NCI-H2196 (cell line): ENCODE measurements around the gene EPB41L1.

Experiments used
- DNase-seq: peaks from one replicate; lab custom pipeline; 2025; ENCODE audit not compliant: unreplicated experiment; lab: John Stamatoyannopoulos, UW

The EPB41L1 gene

DNA sequence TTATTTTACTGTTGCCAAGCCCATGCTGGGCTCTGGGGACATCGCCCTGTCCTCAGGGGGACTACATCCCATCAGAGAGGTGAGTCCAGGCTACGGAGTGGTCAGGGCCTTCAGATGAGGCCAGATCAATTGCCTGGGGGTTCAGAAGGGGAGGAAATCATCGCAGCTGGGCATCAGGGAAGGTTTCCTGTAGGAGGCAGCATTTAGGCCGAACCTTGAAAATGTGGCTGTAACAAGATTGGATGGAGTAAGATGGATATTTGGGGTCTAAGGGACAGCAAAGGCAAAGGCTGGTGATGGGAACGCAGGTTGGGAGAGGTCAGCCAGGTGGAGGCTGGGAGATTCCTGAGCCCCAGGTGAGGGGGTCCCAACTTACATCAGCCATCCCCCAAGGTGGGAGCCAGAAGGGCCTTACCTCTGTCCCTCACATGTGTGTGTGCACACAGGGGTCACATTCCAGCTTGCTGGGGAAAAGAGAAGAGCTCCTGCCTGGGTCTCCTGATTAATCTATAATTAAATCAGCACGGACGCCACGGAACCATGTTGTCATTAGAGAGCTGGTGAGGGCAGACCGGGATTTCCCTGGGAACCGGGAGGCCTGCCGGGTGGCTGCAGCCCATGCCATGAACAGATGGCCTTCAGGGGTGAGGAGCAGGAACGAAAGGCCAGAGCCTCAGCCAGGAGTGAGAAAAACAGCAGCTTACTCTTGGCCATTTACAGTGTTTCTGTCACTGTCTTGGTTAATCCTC lies 121.1 kb downstream of the EPB41L1 start:
- no peak for DNase-seq

GRCh38 chr20:36277546-36277945 lies 123.0 kb downstream of the EPB41L1 start:
- no peak for DNase-seq

GRCh38 chr20:36279362-36279761 lies 124.8 kb downstream of the EPB41L1 start:
- no peak for DNase-seq

DNA sequence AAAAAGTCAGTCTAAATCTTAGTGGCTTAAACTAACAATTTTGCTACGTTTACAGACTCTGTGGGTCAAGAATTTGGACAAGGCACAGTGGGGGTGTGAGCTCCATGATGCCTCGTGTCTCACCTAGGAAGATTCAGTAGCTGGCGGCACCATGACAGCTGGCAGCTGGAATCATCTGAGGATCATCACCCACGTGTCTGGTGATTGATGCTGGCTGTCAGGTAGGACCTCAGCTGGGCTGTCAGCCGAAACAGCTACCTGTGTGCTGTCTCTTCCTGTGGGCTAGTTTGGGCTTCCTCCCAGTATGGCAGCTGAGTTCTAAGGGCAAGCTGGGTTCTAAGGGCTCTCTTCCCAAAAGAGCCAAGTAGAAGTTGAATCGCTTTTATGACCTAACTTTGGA lies 125.2 kb downstream of the EPB41L1 start:
- DNase-seq = no peak

- DNase-seq = no peak
Observed at GRCh38 chr20:36281785-36282380, 127.3 kb downstream of the EPB41L1 start.
